ENCODE measurements around the gene SLC16A12. TPM values are rescaled to one million over a fixed set of nuclear protein-coding genes. Genes with fewer than 3 reads are reported as not detected.

The SLC16A12 gene
- total RNA-seq, 1 experiment from 2014 or later = 0.77 TPM

DNA sequence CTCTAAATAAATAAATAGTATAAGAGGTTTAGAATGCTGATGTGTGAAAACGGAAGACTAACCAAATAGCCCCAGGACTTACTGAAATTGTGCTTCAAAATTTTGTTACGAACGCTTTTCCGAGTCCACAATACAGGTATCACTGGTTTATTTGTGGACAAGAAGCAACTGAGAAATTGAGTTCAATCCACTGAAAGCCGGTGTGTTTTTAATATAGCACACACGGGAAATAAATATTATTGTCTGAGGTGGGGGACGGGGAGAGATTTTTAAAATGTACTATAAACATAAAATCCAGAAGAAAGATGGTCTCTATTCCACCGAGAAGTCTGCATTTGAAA lies 598 bp downstream of the SLC16A12 start:
- Histone ChIP-seq H3K18ac (ENCODE audit: insufficient read length, low read depth, low read length) (no peak overlapping the region), H2BK15ac (ENCODE audit: low read depth, low read length) (no peak overlapping the region), H4K8ac (replicated peaks; ENCODE audit: insufficient read length, low read depth, low read length) (no peak overlapping the region), H3K27me3 (ENCODE audit: insufficient read depth, low read length) (peaks cover 3% of the 10 kb centered on the region), H3K4me1 (ENCODE audit: insufficient read depth, low read length) (peaks cover 2% of the 10 kb centered on the region; the same call in 1 of the 2 replicates), H2AK5ac (ENCODE audit: insufficient read length, low read length) (no peak overlapping the region), H3K79me1 (ENCODE audit: insufficient read depth, low read depth, low read length, poor library complexity, severe bottlenecking) (no peaks in the 10 kb centered on the region), H2BK20ac (ENCODE audit: low read depth, low read length, poor library complexity, severe bottlenecking) (no peak overlapping the region), H2AFZ (ENCODE audit: low read length) (no peak overlapping the region), H4K91ac (ENCODE audit: insufficient read length, low read depth, low read length) (no peak overlapping the region), H4K20me1 (ENCODE audit: control insufficient read depth, insufficient read depth, insufficient read length) (no peaks in the 10 kb centered on the region), H3K27ac (ENCODE audit: insufficient read length, low read depth, low read length) (no peak overlapping the region), H3K9me3 (ENCODE audit: control insufficient read depth, low read depth, low read length) (no peaks in the 10 kb centered on the region), H2BK5ac (ENCODE audit: insufficient read length, low read length) (no peak overlapping the region), H3K14ac (ENCODE audit: insufficient read depth, low read length) (no peak overlapping the region), H3T11ph (ENCODE audit: low read length) (no peak overlapping the region), H3K4me2 (ENCODE audit: insufficient read depth, insufficient read length, low read length) (peak overlapping the region; percentile 89), H2BK120ac (ENCODE audit: low read depth, low read length, poor library complexity, severe bottlenecking) (no peak overlapping the region), H3K23me2 (ENCODE audit: insufficient read length, low read depth, low read length, poor library complexity, severe bottlenecking) (peaks cover 13% of the 10 kb centered on the region), H3K9ac (ENCODE audit: extremely low read depth, insufficient read length, low read length) (no peak overlapping the region), H3K56ac (ENCODE audit: insufficient read length, low read depth, low read length) (no peak overlapping the region), H3K4ac (ENCODE audit: low read depth, low read length) (no peak overlapping the region), H3K23ac (ENCODE audit: insufficient read length, low read depth, low read length) (no peak overlapping the region), H2BK12ac (ENCODE audit: insufficient read length, low read depth, low read length) (no peak overlapping the region), H3K79me2 (ENCODE audit: insufficient read depth, low read length) (no peaks in the 10 kb centered on the region), H4K5ac (ENCODE audit: insufficient read length, low read depth, low read length) (no peak overlapping the region)
- Mint-ChIP-seq H3K9me3 (no peaks in the 10 kb centered on the region), H3K27me3 (ENCODE audit: low read depth) (peaks cover 28% of the 10 kb centered on the region), H3K27ac (no peak overlapping the region; a peak in 1 of 7 replicates), H3K4me3 (peak overlapping the region; percentile 65 to 83), H3K36me3 (ENCODE audit: insufficient read depth in 1 of 3, low read depth in 3 of 3) (peaks cover 0 to 3% (median 0%) of the 10 kb centered on the region in 3 experiments; a peak in 1 of 7 replicates), H3K4me1 (peaks cover 41 to 46% of the 10 kb centered on the region in 2 experiments)
- no CpG with 5 or more reads among the region's 8 CpGs for WGBS (ENCODE audit: extremely low coverage, insufficient read length, low lambda C conversion rate)
- no peak for DNase-seq
- TF ChIP-seq CTCF (conservative IDR thresholded peaks at IDR 0.05) = no peak

Data from H9 (cell line).